Stimulated activated CD4-positive, alpha-beta T cell treated with anti-CD3 and anti-CD28 coated beads, Interleukin-4, amount 100 ng/mL, for 24 hours (primary cell): ENCODE measurements around the gene NRIP2.
"Not testable (repeated sequence)": the region's sequence is repeated elsewhere in the genome, so short reads cannot be mapped to it uniquely, and the experiment has no call there.

Experiments
- DNase-seq: peaks from one replicate; pipeline ENCODE4 v3.0.0-alpha.2; 2020

The NRIP2 gene, protein sequence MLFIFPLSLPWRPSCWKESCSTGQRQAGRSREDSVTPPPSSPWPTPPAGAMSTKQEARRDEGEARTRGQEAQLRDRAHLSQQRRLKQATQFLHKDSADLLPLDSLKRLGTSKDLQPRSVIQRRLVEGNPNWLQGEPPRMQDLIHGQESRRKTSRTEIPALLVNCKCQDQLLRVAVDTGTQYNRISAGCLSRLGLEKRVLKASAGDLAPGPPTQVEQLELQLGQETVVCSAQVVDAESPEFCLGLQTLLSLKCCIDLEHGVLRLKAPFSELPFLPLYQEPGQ

DNA sequence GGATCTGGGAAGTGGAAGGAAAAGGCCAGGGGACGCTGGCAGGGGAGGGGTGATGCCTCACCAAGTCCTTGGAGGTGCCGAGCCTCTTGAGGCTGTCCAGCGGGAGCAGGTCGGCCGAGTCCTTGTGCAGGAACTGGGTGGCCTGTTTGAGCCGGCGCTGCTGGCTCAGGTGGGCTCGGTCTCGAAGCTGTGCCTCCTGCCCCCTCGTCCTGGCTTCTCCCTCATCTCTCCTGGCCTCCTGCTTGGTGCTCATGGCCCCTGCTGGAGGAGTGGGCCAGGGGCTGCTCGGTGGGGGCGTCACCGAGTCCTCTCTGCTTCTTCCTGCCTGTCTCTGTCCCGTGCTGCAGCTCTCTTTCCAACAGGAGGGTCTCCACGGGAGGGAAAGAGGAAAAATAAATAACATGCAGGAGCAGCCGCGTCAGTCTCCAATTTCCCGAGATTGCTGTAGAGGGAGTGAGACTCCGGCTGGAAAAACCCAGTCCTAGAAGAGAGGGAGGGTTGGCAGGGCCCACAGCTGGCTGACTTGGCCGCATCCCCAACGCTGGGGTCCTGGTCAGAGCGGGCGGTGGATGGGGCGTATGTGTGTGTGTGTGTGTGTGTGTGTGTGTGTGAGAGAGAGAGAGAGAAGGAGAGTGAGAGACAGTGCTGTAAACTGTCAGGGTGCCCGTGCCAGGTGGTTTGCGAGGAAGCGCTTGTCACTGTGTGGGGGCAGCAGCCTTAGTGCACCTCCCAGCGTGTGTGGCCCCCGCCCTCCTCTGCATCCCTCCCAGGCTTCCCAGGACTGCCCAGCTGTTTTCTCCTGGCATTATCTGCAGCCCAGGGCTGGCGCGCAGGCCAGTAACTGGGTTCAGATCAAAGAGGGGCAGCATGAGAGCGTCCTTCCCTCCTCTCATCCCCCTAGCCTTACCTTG, at the start of gene NRIP2:
NRIP2 (minus strand) TSS at position 455 of the 911 bp plus-strand sequence; CDS start at position 403, 52 bp downstream.
- no peak for DNase-seq

DNA sequence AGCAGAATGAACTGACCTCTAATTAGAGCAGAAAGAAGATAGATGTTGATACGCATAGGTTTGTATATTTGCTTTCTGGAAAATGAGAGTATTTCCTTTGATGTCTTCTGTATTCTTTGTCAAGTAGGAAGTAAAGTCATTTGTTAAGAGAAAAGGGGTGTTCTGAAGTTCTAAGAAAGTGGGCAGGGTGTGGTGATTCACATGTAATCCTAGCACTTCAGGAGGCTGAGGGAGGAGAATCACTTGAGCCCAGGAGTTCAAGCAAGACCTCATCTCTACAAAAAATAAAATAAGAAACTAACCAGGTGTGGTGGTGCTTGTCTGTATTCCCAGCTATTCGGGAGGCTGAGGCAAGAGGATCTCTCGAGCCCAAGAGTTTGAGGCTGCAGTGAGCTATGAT, 45.0 kb upstream of the NRIP2 start:
- no peak for DNase-seq

DNA sequence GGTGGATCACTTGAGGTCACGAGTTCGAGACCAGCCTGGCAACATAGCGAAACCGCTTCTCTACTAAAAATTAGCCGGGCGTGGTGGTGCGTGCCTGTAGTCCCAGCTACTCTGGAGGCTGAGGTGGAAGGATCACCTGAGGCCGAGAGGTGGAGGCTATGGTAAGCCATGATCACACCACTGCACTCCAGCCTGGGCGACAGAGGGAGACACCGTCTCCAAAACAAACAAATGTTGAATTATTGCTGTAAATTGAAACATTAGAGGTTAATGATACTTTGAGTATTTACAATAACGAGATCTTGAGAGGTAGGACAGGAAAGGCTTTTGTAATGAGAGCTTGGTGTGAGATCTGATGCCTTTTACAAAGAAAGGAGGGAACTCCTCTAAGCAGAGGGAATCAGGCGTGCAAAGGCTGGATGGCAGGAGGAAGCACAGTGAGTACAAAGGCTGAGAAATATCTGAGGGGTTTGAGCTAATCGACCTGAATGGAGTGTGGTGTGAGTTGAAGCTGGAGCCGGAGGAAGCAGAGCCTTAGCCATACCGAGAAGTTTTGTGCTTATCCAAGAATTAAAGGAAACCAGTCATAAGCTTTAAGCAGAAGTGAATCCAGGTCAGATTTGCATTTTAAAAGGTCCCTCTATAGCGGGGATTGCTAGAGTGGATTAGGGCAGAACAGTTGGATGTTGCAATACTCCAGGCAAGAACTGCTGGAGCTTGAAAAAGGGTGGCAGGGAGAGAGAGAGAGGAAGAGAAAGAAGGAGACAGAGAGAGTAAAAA, 43.3 kb upstream of the NRIP2 start:
- no peak for DNase-seq

DNA sequence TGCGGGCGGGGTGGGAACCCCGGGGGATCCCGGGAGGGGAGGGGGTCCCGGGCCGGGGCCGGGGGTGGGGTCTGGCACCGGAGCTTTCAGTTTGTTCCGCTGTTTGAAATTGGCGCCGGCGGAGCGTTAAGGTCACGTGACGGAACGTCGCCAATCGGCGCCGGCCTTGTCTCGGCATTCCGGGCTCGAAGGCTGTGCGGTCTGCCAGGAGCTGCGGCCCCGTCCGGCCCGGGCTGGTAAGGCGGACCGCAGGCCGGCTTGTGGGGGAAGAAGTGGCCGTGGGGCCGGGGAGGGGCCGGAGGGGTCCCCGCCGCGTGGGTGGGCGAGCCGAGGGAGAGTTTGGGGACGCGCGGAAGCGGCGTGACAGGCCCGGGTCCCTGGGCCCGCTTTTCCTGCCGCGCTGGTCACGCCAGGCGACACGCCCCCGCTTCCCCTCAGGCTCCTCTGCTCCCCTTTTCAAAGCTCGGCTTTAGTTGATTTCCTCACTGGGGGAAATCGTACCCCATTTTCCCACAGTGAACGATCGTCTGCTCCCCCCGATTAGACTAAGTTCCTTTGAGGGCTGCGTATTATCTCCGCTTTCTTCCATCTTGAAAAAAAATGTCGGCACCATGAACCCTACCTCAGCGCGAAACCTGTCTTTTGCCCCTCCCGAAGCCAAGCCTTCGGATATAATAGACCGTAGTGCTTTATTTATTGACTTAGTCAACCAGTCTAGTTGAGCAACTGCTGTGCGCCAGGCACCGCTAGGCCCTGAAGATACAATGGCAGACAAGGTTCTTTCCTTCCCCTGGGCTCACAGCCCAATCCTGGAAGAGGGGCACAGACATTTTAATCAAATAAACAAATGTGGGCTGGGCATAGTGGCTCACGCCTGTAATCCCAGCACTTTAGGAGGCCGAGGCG, 42.5 kb upstream of the NRIP2 start, which contains the start of the genes FOXM1 and RHNO1:
FOXM1 (minus strand) TSS at position 128 of the 906 bp plus-strand sequence. CDS start 2,696 bp downstream, outside the sequence.
RHNO1 (plus strand) TSS at position 177 of the 906 bp plus-strand sequence. CDS start 8,144 bp downstream, outside the sequence.
- DNase-seq = peak; percentile 89

DNA sequence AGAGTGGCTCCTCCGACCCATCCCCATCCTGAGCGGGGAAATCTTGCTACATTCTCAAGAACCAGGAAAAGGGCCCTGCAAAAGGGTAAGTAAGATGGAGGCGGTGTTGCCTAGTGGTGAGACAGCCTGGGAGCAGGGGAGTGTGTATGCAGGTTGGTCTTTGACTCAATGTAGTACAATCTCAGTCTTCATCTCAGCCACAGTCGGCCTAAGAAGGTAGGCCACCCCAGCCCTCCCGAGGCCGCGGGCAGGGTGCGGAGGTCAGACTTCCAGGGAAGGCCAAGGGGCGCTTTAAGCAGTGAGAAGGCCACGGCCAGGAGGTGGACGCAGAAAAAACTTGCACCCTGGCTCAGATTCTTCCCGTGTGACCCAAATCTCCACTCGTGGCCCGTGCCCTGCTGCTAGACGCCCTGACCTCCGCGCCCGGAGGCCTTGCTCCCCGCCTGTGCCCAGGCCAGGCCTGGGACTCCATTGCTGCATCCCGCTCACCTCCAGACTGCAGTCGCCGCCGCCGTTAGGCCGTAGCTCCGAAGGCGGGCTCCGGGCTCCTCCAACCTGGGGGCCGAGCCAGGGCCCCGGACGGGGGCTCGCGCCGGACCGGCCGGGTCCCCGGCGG, 41.7 kb upstream of the NRIP2 start:
- peak; percentile 16 for DNase-seq

DNA sequence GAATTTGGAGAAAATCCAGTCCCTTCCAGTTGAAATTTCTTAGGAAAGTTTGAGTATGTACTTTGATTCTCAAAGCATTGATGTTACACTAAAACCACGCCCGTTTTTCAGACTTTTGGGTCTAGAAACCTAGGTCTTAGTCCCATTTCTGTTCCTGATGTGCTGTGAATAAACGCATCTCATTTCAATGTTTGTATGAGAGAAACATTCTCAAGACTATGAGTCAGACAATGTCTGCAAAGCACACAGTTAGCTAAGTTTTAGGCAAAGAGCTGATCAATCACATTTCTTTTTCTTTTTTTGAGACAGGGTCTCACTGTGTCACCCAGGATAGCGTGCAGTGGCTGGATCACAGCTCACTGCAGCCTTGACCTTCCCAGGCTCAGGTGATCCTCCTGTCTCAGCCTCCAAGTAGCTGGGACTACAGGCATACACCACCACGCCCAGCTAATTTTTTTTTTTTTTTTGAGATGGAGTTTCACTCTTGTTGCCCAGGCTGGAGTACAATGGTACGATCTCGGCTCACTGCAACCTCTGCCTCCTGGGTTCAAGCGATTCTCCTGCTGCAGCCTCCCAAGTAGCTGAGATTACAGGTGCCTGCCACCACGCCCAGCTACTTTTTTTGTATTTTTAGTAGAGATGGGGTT, 34.3 kb upstream of the NRIP2 start:
- DNase-seq = not testable (repeated sequence)

DNA sequence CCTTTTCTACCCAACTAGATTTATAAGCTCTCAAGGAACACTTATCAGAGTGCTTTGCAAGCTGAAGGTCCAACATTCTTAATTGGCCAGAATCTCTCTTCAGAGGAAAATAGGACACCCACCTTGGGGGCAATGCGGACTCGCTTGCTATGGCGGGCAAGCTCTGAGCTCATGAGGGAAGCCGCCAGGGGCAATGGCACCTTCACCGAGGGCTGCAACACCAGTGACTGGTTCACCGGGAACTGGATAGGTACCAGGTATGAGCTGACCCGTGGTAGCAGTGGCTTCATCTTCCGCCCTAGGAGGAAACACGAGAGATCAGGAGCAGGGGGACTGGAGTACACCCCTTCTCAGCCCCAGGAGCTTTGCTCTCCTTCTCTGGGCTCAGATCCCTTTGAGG, 29.4 kb upstream of the NRIP2 start:
- DNase-seq = no peak

DNA sequence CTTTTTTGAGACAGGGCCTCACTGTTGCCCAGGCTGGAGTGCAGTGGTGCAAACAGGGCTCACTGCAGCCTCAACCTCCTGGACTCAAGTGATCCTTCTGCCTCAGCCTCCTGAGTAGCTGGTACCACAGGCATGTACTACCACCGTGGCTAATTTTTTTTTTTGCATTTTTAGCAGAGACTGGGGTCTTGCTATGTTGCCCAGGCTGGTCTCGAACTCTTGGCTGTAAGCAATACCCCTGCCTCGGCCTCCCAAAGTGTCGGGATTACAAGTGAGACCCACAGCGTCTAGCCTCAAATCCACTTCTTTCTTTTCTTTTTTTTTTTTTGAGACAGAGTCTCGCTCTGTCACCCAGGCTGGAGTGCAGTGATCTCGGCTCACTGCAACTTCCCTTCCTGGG, 28.6 kb upstream of the NRIP2 start:
- DNase-seq = not testable (repeated sequence)

DNA sequence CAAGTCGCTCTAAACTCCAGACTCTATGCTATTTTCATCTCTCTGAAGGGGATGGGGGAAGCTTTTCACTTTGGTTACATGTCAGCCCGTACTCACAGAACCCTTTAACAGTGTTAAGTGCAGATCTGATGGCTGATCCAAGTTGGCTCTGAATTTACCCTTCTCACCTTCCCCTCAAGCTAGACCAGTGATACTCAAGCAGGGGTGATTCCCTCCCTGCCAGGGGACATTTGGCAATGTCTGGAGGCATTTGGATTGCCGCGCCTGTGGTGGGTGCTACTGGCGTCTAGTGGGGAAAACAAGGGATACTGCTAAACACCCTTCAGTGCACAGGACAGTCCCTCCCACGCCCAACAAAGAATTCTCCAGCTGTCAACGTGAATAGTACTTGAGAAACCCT, 28.0 kb upstream of the NRIP2 start:
- no peak for DNase-seq

DNA sequence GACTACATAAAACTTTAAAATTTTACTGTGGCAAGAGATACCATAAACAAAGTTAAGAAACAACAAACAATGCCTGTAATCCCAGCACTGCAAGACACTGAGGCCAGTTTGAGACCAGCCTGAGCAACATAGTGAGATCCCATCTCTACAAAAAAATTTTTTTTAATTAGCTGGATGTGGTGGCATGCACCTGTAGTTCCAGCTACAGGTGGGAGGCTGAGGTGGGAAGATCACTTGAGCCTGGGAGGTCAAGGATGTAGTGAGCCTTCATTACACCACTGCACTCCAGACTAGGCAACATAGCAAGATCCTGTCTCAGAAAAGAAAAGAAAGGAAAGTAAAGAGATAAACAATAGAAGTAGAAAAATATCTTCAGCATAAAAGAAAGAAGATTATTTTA, 25.3 kb upstream of the NRIP2 start:
- DNase-seq = no peak

DNA sequence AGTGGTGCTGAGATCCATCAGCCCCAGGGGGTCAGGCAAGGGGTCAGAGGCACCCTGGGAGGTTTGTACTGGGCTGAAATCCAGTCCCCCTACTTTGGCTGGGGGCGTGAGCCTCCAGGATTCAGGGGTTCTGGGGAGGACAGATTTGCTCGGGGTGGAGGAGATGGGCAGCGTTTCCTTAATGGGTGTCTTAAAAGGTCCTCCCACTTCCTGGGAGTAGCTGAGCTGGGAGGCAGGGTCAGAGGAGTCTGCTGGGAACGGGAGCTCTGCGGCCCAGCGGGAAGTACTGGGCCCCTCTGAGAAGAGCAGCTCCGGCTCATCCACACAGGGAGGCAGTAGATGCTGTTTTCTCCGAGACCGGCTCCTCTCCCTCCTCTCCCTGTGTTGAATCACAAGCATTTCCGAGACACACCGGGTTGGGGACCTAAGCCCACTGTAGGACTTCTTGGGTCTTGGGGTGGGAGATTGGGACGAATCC, 24.1 kb upstream of the NRIP2 start:
- DNase-seq = no peak

DNA sequence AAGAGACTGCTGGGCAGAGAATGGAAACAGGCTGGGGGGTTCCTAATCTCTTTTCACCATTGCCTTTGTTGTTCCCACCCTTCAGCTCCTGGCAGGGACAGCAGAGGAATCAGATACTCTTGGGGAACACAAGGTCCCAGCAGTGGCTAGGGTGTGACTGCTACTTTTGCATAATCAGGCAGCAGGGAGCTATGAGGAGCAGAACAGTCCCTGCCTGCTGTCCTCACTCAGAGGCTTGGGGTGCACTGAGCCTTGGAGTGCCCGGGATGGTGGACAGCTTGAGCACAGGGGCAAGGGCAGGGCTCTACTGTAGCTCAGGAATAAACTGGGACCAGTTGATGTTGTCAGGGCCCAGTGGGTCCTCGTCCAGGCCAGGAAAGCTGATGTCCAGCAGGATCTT, 23.5 kb upstream of the NRIP2 start:
- no peak for DNase-seq

DNA sequence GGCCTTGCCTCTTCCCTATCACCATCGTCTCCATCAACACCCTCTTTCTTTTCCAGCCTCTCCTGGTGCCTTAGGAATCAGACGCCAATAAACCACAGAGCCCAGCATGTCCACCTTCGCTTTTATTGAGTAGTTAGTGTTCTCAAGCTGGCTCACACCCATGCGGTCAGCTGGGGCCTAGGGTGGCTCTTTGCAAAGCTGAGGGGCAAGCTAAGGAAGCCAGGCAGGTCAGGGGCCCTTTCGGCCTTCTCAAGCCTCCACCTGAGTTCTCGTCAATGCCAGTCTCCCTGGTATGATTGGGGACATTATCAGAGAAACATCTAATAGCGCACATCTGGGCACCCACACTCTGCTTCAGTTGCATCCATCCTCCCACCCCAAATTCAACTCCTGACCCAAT, 22.7 kb upstream of the NRIP2 start:
- DNase-seq = no peak

DNA sequence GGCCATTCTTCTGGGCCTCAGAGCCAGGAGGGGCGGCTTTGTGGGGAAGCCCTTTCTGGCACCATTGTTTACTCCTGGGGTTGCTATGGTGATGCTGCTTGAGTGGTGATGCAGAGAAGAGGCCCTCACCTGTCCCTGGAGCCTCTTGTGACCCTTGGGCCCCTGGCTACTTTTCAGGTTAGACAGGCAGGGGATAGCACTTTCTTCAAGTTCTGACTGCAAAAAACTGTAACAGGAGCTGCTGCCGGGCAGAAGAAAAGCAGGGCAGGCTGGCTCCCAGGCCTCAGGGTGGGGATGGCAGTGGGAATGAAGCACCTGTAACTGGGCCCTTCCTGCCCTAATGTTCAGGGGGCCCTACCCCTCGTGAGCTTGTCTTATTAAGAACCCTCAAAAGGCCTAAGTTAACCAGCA, 22.2 kb upstream of the NRIP2 start, which contains the start of gene TEX52:
TEX52 (minus strand) TSS at position 19 of the 411 bp plus-strand sequence; CDS start at position 6, 13 bp downstream.
- no peak for DNase-seq

DNA sequence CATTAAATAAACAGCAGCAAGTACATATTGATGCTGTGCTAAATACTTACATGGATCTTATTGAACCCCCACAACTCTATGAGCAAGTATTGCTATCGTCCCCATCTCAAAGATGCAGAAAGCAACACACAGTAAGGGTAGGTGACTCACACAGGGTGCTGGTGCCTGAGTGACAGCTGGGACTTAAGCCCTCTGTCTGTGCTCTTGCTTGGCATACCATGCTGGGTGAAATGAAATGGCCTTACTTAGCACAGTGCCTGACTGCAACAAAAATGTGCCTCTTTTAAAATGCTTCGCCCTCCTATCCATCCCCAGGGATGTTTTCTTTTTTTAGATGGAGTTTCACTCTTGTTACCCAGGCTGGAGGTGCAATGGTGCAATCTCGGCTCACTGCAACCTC, 21.2 kb upstream of the NRIP2 start:
- DNase-seq = no peak

DNA sequence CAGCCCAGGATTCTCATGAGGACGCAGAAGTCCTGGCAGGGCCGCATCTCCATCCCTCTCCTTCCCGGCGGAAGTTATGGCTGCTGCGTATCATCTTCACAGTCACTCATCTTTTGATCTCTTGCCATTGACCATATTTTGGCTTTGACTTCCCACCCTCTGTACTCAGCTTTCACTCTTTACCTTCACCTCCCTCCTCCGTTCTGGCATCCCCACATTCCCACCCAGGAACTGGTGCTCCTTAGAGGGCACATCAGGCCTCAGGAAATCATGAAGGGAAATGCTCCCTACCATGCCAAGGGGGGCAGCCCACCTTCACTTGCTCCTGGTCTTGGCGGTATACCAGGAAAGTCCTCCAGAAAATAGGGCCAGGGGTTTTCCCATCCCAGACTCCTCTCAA, 20.7 kb upstream of the NRIP2 start:
- no peak for DNase-seq

DNA sequence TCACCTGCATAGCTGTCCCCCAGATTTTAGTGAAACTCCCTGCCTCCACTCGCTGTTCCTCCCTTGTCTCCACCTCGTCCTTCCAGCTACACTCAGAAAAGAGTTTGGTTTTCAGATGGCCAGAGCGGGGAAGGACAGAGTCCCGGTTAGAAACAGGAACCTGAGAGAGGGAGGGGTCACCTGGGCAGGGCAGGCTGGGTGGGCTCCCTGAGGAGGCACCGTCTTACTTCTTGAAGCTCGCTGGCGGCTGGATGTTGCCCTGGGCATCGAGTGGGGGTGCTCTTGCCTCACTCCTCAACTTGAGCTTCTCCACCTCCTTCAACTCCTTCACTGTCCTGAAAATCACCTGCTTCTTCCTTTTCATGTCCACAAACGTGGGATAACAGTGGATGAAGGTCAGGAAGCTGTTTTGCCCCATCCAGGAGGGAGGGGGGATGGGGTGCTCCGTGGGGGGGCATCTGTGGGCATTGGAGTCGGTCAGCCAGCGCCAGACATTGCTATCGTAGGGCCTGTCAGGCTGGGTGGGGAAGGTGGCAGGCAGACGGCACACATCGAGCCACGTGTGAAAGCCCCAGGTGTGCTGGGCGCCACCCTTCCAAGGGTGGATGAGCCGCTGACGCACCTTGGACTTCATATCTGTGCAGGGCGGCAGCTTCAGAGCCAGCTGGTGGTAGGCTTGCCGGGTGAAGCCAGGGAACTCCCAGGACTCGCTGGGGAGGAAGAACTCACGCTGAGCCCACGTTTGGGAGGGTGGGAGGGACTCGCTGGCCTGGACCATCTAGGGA, 20.0 kb upstream of the NRIP2 start:
- DNase-seq = no peak

DNA sequence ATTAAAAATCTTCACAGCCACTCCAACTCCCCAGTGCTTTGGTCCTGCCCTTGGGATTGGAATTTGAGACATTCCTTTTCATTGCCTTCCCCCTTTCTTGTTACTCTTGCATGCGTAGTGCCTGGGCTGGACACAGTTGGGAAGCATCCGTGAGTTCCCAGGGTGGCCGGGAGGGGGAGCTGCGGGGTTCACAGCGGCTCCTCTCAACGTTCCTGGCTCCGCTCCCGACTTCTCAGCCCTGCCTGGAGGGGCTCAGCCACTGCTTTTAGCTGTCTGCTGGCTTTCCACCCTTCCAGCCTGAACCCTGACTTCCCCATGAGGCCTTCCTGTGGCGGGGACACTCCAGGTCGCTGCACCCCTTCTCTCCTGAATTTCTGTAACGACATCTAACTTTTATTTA, 18.8 kb upstream of the NRIP2 start:
- DNase-seq = peak; percentile 53

DNA sequence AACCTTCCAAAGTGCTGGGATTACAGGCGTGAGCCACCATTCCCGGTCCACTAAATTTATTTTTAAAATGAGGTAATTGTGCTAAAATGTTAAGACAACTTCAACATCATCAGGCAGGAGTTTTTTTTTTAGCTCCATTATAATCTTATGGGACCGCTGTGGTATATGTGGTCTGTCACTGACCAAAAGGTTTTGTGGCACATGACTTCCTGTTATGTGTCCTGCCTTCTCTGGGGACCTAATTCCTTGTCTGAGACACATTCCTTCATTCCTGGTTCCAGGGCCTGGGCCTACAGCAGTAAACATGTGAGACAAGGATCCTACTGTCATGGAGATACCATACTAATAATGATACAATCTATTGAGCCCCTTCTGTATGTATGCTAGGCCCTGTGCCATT, 17.1 kb upstream of the NRIP2 start:
- DNase-seq = no peak

DNA sequence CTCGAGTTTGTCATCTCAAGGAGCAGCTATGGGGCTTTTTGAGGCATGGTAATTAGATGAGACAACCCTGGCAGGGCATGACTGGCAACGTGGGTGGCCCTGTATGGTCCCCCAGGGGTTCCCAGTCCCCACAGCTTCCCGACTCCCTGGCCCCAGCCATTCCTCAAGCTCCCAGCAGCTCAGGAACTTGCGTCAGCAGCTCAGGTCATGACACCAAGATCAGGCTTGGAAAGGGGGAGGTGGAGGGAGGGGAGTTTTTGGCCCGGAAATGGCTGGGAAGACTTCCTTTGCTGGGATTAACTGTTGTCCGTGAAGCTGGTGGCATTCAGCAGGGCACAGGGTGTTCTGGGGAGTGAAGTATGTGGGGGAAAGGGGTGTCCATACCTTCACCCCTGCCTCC, 10.4 kb upstream of the NRIP2 start:
- DNase-seq = no peak
